ENCODE measurements around the gene FBXL12. TPM values are rescaled to one million over a fixed set of nuclear protein-coding genes. Genes with fewer than 3 reads are reported as not detected.
"Not testable (repeated sequence)": the region's sequence is repeated elsewhere in the genome, so short reads cannot be mapped to it uniquely, and the experiment has no call there.

Gene FBXL12
- polyA plus RNA-seq (ENCODE audit: insufficient read length in 3 of 3), result 10 to 100 TPM; 24.3 to 25.0 (median 24.8) TPM

DNA sequence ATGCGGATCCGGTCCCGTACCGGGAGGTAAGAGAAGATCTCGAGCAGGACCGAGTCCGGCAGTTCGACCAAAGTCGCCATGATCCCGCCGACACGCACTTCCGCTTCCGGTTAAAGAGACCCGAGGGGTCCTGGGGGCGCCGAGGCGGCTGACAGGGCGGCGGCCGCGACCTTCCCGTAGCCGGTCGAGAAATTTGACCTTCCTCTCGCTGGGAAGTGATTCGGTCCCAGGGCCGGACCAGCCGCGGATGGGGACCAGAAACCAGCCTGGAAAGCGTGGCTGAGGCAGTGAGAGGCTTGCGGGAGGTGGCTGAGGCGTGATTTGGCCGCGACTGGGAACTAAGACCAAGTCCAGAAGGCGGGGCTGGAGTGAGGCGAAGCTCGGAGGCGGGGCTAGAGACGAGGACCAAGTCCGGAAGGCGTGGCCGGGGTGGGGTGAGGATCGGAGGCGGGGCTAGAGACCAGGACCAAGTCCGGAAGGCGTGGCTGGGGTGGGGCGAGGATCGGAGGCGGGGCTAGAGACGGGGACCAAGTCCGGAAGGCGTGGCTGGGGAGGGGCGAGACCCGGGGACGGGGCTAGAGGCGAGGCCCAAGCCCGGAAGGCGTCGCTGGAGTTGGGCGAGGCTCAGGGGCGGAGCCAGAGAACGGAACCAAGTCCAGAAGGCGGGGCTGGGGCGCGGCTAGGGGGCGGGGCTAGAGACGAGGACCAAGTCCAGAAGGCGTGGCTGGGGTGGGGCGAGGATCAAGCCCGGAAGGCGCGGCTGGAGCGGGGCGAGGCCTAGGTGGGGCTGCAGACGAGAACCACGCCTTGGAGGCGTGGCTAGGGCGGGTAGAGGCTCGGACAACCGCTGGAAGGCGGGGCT is at the start of gene FBXL12:
Gene FBXL12, minus strand, starts transcription at position 346 of the 862 bp plus-strand sequence. Its CDS starts 266 bp downstream, at position 80.
- peak; percentile 99 for DNase-seq (ENCODE audit: low read depth in 3 of 3, low spot score in 2 of 3)

GRCh38 chr19:9865732-9866501 is 47.0 kb upstream of the FBXL12 start:
- no peak for DNase-seq (ENCODE audit: low read depth in 3 of 3, low spot score in 2 of 3)

- DNase-seq (ENCODE audit: low read depth in 3 of 3, low spot score in 2 of 3), result no peak
These were observed 44.9 kb upstream of the FBXL12 start for GRCh38 chr19:9863759-9864158.

GRCh38 chr19:9862938-9863337 is 44.1 kb upstream of the FBXL12 start:
- DNase-seq (ENCODE audit: low read depth in 3 of 3, low spot score in 2 of 3), result no peak

DNA sequence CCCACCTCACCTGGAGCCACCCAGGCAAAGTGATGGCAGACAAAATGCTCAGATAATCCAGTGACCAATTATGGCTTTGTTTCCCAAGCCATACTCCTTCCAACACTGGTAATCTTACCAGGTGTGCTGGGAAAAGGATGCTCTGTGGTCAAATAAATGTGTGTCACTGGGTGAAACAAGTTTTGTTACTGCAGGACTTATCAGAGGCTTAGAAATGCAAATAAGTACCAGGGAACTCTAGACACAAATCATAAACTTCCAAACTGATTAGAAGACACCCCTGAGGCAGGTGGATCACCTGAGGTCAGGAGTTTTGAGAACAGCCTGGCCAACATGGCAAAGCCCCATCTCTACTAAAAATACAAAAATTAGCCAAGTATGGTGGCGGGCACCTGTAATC is 42.6 kb upstream of the FBXL12 start:
- DNase-seq (ENCODE audit: low read depth in 3 of 3, low spot score in 2 of 3), result no peak

- DNase-seq (ENCODE audit: low read depth in 3 of 3, low spot score in 2 of 3), result no peak
These were observed 41.5 kb upstream of the FBXL12 start for GRCh38 chr19:9860407-9860806.

DNA sequence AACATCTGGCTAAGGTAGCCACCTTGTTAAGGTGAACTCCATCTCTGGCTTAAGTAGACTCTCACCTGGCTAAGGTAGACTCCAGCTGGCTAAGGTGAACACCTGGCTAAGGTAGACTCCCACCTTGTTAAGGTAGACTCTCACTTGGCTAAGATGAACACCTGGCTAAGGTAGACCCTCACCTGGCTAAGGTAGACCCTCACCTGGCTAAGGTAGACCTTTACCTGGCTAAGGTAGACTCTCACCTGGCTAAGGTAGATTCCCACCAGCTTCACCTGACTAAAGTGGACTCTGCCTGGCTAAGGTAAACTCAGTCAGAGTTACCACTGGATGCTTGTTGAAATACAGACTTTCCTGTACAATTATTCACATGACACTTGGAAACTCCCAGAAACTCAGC is 39.9 kb upstream of the FBXL12 start:
- no peak for DNase-seq (ENCODE audit: low read depth in 3 of 3, low spot score in 2 of 3)

DNA sequence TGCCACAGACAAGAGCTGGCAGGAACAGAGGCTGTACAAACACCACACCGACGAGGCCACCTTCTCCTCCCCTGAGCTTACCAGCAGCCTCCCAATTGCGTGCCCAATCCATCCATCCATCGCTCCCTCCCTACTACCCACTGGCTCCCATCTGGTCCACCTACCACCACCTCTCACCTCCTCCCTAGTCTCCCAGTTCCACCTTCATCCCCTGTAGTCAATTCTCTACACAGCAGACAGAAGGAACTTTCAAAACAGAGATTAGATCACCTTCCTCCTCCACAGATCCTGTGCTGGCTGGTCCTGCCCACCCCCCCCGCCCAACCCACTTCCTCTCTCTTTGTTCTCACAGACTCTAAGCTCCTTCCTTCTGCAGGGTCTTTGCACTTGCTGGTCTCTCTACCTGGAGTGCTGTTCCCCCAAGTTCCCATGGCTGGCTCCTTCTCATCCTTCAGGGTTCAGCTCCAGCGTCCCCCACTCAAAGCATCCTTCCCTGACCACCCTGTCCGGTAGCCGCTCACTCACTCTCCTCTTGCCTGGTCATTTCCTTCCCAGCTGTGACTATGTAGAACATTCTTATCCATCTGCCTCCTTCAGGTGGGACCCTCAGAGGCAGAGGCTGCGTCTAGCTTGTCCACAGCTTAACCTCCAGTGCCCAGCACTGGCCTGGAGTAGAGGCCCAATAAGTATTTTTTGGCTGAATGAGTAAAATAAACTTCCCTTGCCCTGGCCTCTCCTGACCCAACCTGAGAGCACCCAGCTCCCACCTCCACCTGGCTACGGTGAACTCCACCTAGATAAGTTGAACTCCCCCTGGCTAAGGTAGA is 39.3 kb upstream of the FBXL12 start:
- no peak for DNase-seq (ENCODE audit: low read depth in 3 of 3, low spot score in 2 of 3)

- DNase-seq (ENCODE audit: low read depth in 3 of 3, low spot score in 2 of 3), result no peak
These were observed 38.3 kb upstream of the FBXL12 start for GRCh38 chr19:9857076-9857721.

GRCh38 chr19:9856609-9857008 is 37.7 kb upstream of the FBXL12 start:
- DNase-seq (ENCODE audit: low read depth in 3 of 3, low spot score in 2 of 3), result no peak

GRCh38 chr19:9854282-9854846 is 35.5 kb upstream of the FBXL12 start:
- no peak for DNase-seq (ENCODE audit: low read depth in 3 of 3, low spot score in 2 of 3)

- DNase-seq (ENCODE audit: low read depth in 3 of 3, low spot score in 2 of 3), result peak in 2 of 3 donors; percentile 42 to 54
These were observed 31.5 kb upstream of the FBXL12 start for GRCh38 chr19:9850235-9850959.

DNA sequence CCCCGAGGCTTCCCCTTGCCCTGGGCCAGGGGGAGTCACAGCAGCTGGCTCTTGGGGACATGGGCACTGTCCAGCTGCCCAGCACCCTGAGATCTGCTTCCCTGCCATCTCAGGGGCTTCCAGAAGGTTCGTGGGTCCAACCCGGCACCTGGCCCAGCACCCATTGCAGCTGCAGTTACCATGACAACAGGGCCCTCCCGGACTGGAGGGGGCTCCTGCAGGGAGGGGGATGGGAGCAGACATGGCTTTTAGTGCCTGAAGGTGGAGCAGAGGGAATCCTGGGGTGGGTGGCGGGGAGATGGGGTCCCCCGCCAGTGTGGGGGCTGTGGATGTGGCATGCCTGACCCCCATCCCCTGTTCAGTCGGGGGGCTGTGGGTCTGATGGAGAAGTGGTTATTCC is 30.9 kb upstream of the FBXL12 start:
- DNase-seq (ENCODE audit: low read depth in 3 of 3, low spot score in 2 of 3), result no peak

DNA sequence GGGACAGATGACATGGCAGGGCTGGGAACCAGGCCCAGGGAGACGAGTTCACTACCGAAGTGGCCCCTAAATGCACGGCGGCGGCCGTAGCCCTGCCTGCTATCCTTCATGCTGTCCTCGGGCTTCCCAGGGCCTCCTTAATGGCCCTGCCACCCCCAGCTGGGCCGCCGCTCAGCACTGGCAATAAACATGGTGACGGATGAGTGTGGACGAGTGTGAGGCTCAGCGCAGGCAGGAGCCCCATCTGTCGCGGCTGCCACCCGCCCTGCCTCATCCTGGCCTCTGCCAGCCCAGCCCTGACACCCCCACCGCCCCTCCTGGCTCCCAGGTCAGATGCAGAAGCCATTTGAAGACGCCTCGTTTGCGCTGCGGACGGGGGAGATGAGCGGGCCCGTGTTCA is 29.9 kb upstream of the FBXL12 start:
- no peak for DNase-seq (ENCODE audit: low read depth in 3 of 3, low spot score in 2 of 3)

- DNase-seq (ENCODE audit: low read depth in 3 of 3, low spot score in 2 of 3), result no peak
These were observed 29.2 kb upstream of the FBXL12 start for GRCh38 chr19:9848060-9848459.

GRCh38 chr19:9847087-9847671 is 28.3 kb upstream of the FBXL12 start:
- no peak for DNase-seq (ENCODE audit: low read depth in 3 of 3, low spot score in 2 of 3)

- not testable (repeated sequence) for DNase-seq (ENCODE audit: low read depth in 3 of 3, low spot score in 2 of 3)
These were observed 24.9 kb upstream of the FBXL12 start for GRCh38 chr19:9843626-9844273.

- DNase-seq (ENCODE audit: low read depth in 3 of 3, low spot score in 2 of 3), result no peak
These were observed 24.2 kb upstream of the FBXL12 start for GRCh38 chr19:9842834-9843625.

Measured in right renal cortex interstitium (tissue), 3 donors.